ENCODE measurements around the gene NPY4R2.
"Not testable (repeated sequence)": the region's sequence is repeated elsewhere in the genome, so short reads cannot be mapped to it uniquely, and the experiment has no call there.

- TF ChIP-seq, protein P1, sequence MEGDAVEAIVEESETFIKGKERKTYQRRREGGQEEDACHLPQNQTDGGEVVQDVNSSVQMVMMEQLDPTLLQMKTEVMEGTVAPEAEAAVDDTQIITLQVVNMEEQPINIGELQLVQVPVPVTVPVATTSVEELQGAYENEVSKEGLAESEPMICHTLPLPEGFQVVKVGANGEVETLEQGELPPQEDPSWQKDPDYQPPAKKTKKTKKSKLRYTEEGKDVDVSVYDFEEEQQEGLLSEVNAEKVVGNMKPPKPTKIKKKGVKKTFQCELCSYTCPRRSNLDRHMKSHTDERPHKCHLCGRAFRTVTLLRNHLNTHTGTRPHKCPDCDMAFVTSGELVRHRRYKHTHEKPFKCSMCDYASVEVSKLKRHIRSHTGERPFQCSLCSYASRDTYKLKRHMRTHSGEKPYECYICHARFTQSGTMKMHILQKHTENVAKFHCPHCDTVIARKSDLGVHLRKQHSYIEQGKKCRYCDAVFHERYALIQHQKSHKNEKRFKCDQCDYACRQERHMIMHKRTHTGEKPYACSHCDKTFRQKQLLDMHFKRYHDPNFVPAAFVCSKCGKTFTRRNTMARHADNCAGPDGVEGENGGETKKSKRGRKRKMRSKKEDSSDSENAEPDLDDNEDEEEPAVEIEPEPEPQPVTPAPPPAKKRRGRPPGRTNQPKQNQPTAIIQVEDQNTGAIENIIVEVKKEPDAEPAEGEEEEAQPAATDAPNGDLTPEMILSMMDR (IDR thresholded peaks at IDR 0.05; ENCODE audit: extremely low read depth in 1 of 2, insufficient read depth in 1 of 2, low read depth in 1 of 2, low read length in 2 of 2) = not testable (repeated sequence)
- TF ChIP-seq EZH2 (IDR thresholded peaks at IDR 0.05; ENCODE audit: borderline replicate concordance, low read depth, low read length, severe bottlenecking); POLR2AphosphoS5 (IDR thresholded peaks at IDR 0.05; ENCODE audit: insufficient read depth, low read depth, low read length); POLR2A (IDR thresholded peaks at IDR 0.05; ENCODE audit: low read depth, low read length); MAX (IDR thresholded peaks at IDR 0.05; ENCODE audit: insufficient read depth, insufficient read length); JUN (IDR thresholded peaks at IDR 0.05; ENCODE audit: borderline replicate concordance, insufficient read depth, insufficient read length, low read depth); MYC (IDR thresholded peaks at IDR 0.05; ENCODE audit: low read depth, low read length): not testable (repeated sequence)
Measured at GRCh38 chr10:47909333-47909732, 9.1 kb upstream of the NPY4R2 start.

Measured in endothelial cell of umbilical vein (primary cell).